HG03571 (cell line): Measurements from ENCODE around the gene NBEA.
A peak's percentile ranks its signal among the peaks of the same experiment; 100 is the strongest.

Experiments
- ATAC-seq: cut with Tn5 transposase; IDR thresholded peaks from one replicate; pipeline ENCODE4 v1.9.1; 2021; ENCODE audit not compliant: unreplicated experiment

NBEA gene

DNA sequence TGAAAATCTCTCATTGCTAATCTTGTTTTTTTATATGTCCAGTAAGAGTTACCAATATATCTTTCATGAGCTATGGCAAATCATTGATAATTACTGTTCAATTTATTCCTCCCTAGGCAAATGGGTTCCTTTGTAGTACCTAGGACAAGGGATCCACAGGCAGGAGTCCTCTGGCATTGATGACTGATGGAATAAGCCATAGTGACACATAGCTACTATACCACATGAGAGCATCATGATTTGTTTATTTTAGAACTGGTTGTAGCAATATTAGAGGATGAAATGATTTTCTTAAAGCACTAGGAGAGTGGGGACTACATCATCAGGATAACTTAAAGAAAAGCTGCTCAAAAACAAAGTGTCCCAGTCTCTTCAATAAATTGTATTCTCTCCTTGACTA is 556.2 kb downstream of the NBEA start:
- ATAC-seq: no peak

DNA sequence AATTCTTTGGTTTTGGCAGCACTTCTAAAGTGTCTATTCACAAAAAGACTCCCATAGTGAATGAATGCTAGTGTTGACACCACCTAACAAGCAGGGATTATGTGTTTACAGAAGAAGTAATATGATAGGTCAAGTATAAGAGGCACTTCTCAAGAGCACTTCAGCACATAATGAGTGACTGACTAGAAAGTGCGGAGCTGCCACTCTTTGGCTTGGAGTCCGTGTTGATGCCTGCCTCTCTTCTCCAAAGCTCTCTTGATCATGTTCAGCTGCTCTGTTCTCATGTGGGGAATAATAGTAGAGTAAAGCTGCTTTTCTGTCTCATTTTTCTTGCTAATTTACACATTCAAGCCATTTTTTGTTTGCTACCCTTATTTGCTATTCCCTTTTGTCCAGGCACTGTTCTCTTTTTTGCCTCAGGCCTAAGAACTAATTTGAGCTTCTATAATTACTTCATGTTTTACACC is 557.2 kb downstream of the NBEA start:
- no peak for ATAC-seq

DNA sequence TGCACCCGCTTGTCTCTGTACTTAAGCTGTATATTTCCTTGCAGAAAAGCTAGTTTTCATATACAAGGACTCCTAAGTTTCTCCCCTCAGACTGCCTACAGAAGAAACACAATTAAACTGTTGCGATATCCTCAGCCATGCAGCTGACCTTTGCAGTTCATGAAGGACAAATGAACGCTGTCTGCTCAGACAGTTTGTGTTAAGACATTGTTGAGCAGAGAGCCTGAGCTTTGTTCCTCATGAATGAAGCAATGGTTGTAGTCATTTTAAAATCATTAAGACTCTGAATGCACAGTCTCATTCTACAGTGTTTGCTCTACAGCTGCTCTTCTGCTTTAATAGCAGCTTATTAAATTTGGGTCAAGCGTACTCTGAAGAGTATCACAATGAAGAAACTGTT is 557.6 kb downstream of the NBEA start:
- no peak for ATAC-seq

DNA sequence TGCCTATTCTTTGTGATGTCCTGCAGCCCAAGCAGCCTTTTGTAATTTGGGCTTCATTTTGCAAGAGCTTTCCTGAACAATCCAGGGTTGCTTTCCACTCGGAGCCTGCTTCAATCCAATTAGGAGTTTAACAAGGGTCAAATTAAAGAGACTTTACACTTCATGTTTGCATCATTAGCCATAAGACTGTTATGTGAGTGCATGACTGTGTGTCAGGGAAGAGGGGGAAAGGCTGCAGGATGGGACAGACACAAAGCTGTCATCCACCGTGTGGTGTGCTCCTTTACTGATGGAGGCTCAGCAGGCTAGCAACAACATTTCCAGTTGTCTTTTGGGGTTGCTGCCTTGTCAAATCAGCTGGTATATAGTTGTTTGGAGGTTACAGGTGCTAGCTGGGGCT is 558.1 kb downstream of the NBEA start:
- no peak for ATAC-seq

DNA sequence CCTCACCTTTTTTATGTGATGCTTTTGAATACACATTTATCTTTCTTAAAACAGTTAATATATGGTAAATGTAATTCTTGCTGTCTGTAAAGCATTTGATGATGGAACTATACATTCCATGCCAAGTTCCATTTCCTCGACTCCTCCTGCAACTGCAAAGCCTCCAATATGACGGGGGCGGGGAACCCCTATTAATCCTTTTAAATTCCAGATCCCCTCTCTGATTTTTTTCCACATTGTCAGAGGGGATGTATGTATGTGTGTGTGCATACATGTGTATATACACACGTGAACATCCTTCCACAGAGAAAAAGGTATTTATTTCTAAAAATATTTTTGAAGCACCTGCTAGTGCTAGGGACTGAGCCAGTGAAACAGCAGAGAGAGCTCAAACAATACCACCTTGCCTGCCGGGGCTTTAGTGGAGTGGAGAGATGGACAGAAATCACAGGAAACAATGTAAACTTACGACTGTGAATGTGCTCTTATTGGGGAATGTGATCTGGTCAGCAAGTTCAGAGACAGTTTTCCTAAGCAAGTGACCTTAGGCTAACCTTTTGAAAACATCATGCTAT is 559.7 kb downstream of the NBEA start:
- no peak for ATAC-seq

DNA sequence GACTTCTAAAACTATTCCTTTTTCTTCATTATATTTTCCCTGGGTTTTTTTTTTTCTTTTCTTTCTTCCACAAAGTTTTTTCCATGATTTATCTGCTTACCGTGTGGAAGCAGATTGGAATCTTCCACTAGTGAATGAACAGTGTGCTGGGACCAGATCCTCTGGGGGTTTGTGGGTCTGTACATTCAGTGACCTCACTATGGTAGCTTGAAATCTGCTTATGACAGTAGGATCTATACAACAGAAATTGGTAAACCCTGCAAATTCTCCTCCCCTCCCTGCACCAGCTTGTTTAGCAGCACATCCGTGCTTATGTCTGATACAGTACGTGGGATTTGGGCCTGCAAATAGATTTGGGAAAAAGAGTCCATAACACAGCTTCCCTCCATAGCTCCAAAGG is 560.4 kb downstream of the NBEA start:
- no peak for ATAC-seq

DNA sequence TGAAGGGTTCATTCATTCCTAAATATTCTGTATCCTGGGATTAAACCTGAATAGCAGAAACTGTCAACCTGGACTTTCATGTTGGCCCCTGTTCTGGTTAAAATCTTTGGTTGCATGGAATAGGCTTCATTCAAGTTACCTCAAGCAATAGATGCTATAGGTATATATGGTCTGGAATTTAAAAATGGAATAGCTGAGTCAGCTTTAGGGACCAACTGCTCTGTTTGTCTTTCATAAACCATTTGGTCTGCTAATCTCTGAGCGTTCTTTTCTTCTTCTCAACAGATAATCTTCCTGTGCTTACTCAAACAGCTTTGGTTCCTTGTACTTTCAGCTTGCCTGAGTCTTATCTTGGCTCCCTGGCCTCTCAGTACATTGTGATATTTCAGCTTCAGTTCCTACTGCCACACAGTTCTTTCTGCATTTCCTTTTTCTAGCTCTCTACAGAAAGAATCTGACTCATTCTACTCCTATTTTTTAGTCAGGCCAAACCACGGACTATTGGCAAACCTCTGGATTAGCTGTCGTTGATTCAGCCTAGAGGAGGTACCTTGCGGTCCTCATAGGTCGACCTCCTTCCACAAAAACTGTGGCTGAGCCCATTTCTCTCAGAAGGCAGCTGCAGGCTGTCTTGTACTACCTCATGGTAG is 570.3 kb downstream of the NBEA start:
- no peak for ATAC-seq

DNA sequence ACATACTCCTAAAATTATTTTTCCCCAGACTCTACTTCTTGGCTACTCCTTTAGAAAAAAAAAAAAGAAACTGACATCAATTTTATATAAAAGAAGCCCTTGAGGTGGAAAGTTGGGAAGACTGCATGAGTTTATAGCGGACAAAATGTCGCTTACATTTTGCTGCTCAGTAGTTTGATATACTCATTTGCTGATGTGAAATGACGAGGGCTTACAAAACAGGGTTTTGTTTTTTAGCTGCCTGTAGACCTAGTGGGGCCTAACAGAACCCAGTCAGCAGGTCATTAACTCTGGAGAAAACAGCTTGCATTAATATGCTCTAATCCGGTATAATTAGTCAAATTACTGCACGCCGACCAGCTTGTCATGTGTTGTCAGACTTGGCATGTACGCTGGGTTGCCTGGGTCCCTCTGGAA is 572.0 kb downstream of the NBEA start:
- ATAC-seq: no peak

DNA sequence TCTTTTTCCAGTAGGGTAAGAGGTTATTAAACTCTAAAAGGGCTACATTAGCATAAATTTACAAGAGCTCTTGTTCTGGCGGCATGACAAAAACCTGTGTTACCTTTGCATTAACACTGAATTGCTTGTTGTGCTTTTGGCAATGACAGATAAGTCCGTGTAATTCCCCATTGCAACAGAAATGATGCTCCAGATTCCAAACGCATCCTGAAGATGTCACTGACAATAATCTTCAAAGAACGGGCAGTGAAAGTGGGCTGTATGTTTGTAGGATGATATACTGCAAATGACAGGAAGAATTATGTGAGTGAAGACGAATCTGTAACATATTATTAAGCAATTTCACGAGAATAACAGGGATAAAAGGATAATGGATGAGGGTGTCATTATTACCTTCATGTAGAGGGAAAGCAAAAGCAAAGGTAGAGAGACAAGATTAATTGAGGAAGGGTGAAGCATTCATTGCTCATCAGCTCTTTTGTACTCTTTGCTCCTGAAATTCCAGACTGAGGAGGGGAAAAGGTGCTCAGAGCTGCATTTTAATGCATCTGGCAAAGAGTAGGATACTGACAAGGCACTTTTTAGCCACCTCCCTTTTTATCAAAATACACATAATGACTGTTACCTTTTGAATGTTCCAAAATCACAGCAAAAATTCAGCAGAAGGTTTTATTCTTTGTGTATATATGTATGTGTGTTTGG is 572.9 kb downstream of the NBEA start:
- no peak for ATAC-seq

DNA sequence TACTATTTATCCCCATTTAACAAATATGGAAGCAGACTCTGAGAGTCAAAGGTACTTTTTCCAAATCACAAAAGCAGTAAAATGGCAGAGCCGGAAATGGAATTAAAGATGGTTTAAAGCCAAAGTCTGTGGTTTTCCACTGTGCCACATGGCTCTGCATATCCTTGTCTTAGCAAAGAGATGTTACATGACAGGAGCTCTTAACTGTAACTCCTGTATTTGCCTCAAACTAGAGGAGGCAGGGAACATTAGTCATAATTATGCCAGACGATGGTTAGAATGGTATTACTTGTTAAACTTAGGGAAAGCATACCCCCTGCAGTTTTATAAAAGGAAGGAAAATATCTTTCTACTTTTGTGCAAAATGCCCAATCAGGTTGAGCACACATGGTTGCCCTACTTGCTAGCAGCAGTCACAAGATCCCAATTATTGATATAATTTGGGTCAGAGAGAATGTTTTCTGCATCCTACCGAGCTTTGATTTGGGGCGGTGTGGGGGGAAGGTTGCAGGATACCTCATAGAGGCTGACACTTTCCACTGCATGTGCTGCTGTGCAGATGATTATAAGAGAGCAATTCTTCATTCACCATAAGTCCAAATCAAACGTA is 576.4 kb downstream of the NBEA start:
- no peak for ATAC-seq

DNA sequence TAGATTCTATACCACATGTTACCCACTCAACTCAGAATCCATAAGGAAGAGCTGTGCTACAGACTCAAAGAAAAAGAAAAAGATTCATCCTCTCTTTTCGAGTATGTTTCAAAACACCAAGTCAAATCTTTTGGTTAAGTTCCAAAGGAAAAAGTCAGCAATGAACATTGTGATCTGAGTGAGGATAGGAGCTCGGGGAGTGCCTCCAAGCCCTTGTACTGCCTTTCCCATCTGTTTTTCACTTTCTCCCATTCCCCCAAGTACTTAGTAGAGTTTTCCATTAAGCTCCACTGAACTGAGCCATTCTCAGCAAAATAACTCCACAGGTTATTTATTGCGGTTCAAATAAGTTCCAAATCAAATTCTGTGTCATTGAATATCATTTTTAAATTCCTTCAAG is 582.1 kb downstream of the NBEA start:
- ATAC-seq: no peak

DNA sequence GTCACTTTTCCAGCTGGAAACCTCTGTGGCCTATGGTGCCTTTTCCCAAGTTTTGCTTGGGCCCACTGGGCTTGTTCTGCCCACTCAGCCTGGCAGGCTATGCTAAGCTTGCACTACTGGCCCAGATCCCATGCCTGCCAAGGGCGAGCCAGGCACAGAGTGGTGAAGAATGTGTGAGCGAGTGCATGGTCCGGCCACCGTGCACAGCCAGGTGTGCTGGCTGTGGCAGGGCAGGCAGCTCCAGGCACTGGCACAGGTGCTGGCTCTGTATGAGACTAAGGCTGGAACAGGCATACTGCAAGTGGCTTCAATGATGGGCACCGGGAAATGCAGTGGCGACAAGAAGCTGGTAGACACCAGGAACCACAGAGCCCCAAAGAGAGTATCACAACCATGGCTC is 584.5 kb downstream of the NBEA start:
- no peak for ATAC-seq

DNA sequence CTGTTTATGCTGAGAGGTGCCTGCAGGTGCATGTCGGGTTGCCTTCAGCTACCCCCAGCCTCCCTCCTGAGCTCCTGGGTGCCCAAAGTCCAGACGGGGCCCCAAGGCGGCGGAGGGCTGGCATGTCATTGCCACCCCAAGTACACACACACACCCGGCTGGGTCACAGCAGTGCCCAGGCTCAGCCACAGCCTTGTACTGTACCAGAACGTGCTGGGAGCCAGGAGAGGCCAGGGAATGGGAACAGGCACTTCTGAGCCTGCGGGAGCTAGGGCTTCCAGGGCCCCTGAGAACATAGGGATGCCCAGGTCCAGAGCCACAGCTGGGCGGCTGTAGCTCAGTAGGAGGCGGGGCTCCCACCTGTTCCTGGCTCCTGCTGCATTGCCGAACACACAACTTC is 585.4 kb downstream of the NBEA start:
- no peak for ATAC-seq

DNA sequence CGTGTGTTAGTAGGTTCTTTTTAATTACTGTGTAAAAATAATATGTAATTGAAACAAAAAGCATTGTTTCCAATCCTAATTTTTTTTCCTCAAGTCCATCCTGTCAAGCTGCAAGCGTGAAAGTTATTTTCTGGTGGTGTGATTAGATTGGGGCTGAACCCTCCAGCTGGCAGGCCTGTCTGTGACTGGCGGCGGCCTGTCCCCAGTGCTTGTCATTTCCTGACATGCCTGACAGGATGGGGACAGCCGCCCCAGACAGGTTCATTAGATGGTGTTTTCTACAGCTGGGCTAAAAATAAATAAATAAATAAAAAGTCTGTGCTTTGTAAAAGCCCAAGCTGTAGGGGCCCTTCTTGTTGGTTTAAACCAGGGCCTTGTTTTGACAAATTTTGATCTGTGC is 588.1 kb downstream of the NBEA start:
- no peak for ATAC-seq

DNA sequence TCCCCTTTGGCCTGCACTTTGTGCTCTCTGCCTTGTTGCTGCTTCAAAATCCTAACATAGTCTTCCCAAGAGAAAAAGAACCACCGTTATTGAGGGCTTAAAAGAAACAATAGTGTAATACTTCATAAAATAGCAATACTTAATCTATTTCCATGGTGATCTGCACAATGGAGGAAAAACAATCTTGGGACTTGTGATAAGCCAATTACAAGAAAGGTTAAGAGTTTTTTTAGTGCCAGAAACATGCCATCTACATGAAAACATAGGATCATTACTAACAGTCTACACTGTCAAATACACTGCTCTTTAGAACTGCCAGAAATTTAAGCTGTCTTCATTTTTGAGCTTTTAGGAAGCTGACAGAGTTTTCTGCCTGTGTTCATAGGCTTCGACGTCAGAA is 588.5 kb downstream of the NBEA start:
- no peak for ATAC-seq

DNA sequence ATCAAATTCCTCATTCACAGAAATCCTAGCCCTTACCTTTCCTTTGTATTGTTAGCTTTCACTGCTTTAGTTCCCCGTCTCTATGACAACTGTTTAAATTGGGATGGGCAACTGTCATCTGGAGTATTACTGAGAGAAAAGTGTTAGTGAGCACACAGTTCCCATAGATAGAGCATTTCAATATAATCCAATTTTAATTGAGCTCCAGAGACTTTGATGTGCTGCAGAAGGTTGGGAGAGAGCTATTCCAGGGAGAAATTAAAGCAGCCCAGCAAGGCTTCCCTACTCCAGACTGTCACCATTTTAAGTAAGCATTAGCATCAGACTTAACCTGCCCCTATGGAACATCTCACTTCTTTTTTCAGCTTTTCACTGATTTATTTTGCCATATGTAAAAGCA is 589.5 kb downstream of the NBEA start:
- no peak for ATAC-seq

DNA sequence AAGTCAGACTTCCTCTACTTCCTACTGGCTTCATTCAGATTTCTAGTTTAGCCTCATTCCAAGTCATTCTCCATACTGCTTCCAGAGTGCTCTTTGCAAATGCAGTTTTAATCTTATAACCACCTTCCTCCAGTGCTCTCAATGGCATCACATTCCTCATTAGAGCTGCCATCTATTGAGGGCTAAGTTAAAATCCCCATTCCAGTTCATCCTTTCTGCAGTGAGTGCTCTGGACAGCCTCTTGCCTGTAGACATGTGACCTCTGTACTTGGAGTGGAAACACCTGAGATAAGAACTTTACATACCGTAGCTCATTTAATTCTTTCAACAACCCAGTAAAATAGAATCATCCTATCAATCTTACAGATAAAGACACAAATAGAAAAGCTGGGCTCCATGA is 592.3 kb downstream of the NBEA start:
- no peak for ATAC-seq

DNA sequence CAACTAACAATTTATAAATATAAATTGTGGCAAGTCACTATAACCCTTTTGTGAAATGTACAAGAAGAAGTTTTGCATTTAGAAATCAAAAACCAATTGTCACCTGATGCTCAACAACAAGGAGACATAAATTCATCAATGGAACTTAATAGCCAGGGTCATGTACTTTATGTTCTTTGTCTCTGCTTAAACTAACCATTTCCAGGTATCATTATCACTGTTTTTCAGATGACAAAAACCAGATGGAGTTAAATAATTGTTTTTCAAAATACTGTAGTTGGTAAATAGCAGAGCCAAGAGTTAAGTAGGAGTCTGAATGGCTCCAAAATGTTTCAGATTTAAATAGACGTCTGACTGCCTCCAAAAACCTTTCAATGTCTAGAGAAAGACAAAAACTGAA is 606.7 kb downstream of the NBEA start:
- ATAC-seq: no peak

DNA sequence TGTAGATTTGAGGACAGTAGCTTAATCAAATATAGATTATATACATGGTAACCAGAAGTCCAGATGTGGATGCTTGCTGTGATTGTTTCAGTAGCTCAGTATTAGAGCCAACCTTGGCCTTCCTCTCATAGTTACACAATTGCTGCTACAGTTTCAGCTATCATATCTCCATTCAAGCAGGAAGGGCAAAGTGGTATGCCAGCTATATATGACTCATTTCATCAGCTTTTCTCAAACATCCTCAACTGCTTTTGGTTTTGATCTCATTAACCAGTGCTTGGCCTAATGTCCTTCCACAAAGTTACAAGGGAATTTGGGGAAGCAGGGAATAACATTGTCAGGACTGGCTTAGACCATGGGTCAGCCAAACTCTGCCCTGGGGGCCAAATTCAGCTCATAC is 607.4 kb downstream of the NBEA start:
- ATAC-seq: peak; percentile 70

DNA sequence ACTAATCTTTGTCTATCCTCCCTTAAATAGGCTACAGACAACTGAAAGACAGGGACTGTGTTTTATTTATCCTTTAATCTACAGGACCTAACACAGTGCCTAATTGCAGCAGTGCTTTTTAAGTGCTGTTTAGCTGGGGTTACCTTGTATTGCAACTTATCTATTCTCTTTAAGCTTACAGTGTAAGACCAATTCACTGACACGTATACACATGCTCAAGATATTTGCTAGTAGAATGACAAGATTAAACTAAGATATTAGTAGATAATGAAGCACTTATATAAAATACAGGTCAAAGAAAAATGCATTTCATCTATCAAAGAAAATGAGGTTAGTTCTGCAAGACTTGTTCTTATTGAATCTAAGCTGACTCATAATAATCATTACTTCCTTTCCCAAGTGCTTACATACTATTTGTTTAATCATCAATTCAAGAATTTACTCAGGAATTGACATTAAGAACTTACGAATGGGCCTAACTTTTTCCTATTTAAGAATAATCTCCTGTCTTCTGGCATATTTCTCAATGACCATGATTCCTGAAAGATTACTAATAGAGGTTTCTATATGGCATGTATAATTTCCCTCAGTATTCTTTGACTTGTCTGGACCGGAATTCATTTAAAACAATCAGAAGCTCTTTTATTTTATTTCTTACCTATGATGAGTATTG is 610.2 kb downstream of the NBEA start:
- no peak for ATAC-seq

DNA sequence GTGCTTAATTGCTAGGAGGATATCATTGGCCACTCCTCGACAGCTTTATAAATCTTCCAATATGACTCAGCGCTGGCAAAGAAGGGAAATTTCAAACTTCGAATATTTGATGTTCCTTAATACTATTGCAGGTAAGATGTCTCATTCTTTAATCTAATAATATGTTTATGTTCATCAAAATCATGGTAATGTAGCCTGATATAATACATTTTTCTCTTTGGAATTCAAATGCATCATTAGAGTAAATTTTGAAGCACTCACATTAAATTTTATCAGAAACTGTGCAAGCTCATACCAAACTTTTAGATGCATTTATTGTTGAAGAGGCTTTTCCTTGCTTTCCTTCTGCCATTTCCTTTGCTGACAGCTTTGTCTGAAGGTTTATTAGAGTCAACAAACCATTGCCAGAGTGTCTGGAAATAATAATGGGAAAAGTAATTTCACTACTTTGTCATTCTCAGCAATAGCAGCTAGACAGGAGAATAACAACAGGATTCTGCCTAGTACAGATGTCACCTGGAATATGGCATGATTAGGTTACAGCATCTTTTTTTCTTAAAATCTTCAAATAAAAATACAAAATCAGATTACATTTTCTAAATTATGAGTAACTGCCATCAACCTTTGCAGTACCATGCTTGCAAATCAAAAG is 613.0 kb downstream of the NBEA start:
- no peak for ATAC-seq
